Epidermal melanocyte (primary cell): Measurements from ENCODE around the gene SLC25A42.

ENCODE experiments used
- DNase-seq: peaks from one replicate; pipeline ENCODE4 v3.0.0; 2011; ENCODE audit warnings: low spot score; ENCODE audit not compliant: insufficient read length

Gene SLC25A42

GRCh38 chr19:19160461-19161035, 96.8 kb downstream of the SLC25A42 start:
- DNase-seq = no peak

GRCh38 chr19:19162495-19162894, 98.7 kb downstream of the SLC25A42 start:
- DNase-seq = no peak
